Sigmoid colon (tissue), 7 donors: Measurements from ENCODE around the gene TRIM37. TPM values are rescaled to one million over a fixed set of nuclear protein-coding genes. Genes with fewer than 3 reads are reported as not detected.
A peak's percentile ranks its signal among the peaks of the same experiment; 100 is the strongest.
"Not testable (repeated sequence)": the region's sequence is repeated elsewhere in the genome, so short reads cannot be mapped to it uniquely, and the experiment has no call there.

Experiments used
- DNase-seq: peaks from one replicate; pipeline ENCODE4 v3.0.0-alpha.2; 2019
- H3K27ac ChIP-seq, 4 donors: fragments of 200-600 bp; sonication (generic); one replicate each; pipeline ENCODE4 v1.5.1; 2016 to 2019; ENCODE audit warnings: mild to moderate bottlenecking in 1 of 4
- H3K27me3 ChIP-seq, 3 donors: fragments of 200-600 bp; sonication (generic); one replicate each; pipeline ENCODE4 v1.5.1; 2019; ENCODE audit warnings: mild to moderate bottlenecking in 1 of 3
- H3K36me3 ChIP-seq, 4 donors: fragments of 200-600 bp; sonication (generic); one replicate each; pipeline ENCODE4 v1.5.1; 2016 to 2019
- H3K4me1 ChIP-seq, 4 donors: fragments of 200-600 bp; sonication (generic); one replicate each; pipeline ENCODE4 v1.5.1; 2017 to 2019
- H3K4me3 ChIP-seq, 4 donors: fragments of 200-600 bp; sonication (generic); one replicate each; pipeline ENCODE4 v1.5.1; 2017 to 2019; ENCODE audit warnings: mild to moderate bottlenecking in 2 of 4, moderate library complexity in 1 of 4
- H3K9me3 ChIP-seq, 4 donors: fragments of 200-600 bp in 3 of 4; sonication (generic) in 3 of 4; one replicate each; pipeline versions ENCODE4 v1.5.1 to v1.6.1; 2013 to 2019
- CTCF ChIP-seq, 4 experiments: fragments of 450-650 bp in 3 of 4; fragments of 200-600 bp in 1 of 4; IDR thresholded peaks; one replicate each; pipeline ENCODE4 v1.5.1; 2016 to 2019; ENCODE audit warnings: antibody characterized with exemption in 4 of 4, mild to moderate bottlenecking in 3 of 4, moderate library complexity in 2 of 4
- EP300 ChIP-seq, 4 donors: sonication (generic); formaldehyde crosslinking; IDR thresholded peaks; one replicate each; pipeline ENCODE4 v1.6.1; 2017; ENCODE audit warnings: antibody characterized with exemption in 4 of 4
- POLR2A ChIP-seq, 2 donors: fragments of 450-650 bp; IDR thresholded peaks; one replicate each; pipeline ENCODE4 v1.6.1; 2016; ENCODE audit warnings: antibody characterized with exemption in 2 of 2, mild to moderate bottlenecking in 2 of 2, moderate library complexity in 2 of 2
- POLR2AphosphoS5 ChIP-seq, 4 donors: sonication (generic); formaldehyde crosslinking; IDR thresholded peaks; one replicate each; pipeline ENCODE4 v1.6.1; 2017; ENCODE audit warnings: antibody characterized with exemption in 4 of 4
- WGBS, 2 donors: extraction: QIAGEN DNeasy Blood & Tissue Kit; methylation state at CpG; one replicate each; pipeline ENCODE4 v1.1.7; 2013; 5-methylcytosine and 5-hydroxymethylcytosine counted together
- intact Hi-C: fragments of 100-400 bp; cut with DNase I; formaldehyde crosslinking; loops from one replicate; pipeline ENCODE4 v1.15.1; 2023
- polyA plus RNA-seq, 3 donors: library from polyadenylated mRNA; stranded (reverse); fragments of 200-250 nt; gene quantifications; one replicate each; pipeline ENCODE4 v1.2.3, GENCODE V29; 2013
- total RNA-seq, 4 donors: library from RNA; depleted of rRNA; stranded (reverse); fragments of >200 nt; gene quantifications; one replicate each; pipeline ENCODE4 v1.1.0, GENCODE V29; 2016
- donor health status: healthy with polysubstance abuse.
- donor health status: Bipolar disorder and iron deficiency.
- donor health status: healthy.

TRIM37 gene
- total and polyA plus RNA-seq, 7 donors = 6.5 to 37.8 (median 20.2) TPM

GRCh38 chr17:59097876-59098275 is 8.8 kb downstream of the TRIM37 start:
- Histone ChIP-seq H3K36me3 (peaks cover 0 to 26% (median 0%) of the 10 kb centered on the region in 4 donors), H3K27me3 (no peaks in the 10 kb centered on the region), H3K9me3 (no peaks in the 10 kb centered on the region), H3K4me1 (peaks cover 0 to 15% (median 13%) of the 10 kb centered on the region in 4 donors), H3K4me3 (no peak overlapping the region), H3K27ac (no peak overlapping the region)
- TF ChIP-seq POLR2A (IDR thresholded peaks at IDR 0.05) = no peak
- TF ChIP-seq EP300 (IDR thresholded peaks at IDR 0.05) = no peak
- no peak for TF ChIP-seq POLR2AphosphoS5 (IDR thresholded peaks at IDR 0.05)
- TF ChIP-seq CTCF (IDR thresholded peaks at IDR 0.05) = no peak
- no peak for DNase-seq
- intact Hi-C loops = no loop called here

- TF ChIP-seq CTCF (IDR thresholded peaks at IDR 0.05) (no peak), EP300 (IDR thresholded peaks at IDR 0.05) (no peak), POLR2AphosphoS5 (IDR thresholded peaks at IDR 0.05) (no peak), POLR2A (IDR thresholded peaks at IDR 0.05) (no peak)
- H3K36me3 ChIP-seq = peaks cover 0 to 18% (median 0%) of the 10 kb centered on the region in 4 donors
- no peaks in the 10 kb centered on the region for H3K9me3 ChIP-seq
- WGBS, 2 donors = 79 to 88% methylated on average over 6 of the region's 6 CpGs
- intact Hi-C loops = no loop called here
- no peak overlapping the region for H3K4me3 ChIP-seq
- DNase-seq = no peak
- peaks cover 0 to 17% (median 16%) of the 10 kb centered on the region in 4 donors for H3K4me1 ChIP-seq
- no peaks in the 10 kb centered on the region for H3K27me3 ChIP-seq
- H3K27ac ChIP-seq = no peak overlapping the region
Observed at GRCh38 chr17:59094861-59095530, 11.7 kb downstream of the TRIM37 start.

- Histone ChIP-seq H3K27me3 (no peaks in the 10 kb centered on the region), H3K27ac (peak overlapping the region in 3 of 4 donors; percentile 17 to 52 (median 52)), H3K4me3 (peak overlapping the region in 1 of 4 donors; percentile 8), H3K36me3 (peaks cover 0 to 19% (median 4%) of the 10 kb centered on the region in 4 donors), H3K4me1 (peaks cover 0 to 17% (median 16%) of the 10 kb centered on the region in 4 donors), H3K9me3 (no peaks in the 10 kb centered on the region)
- intact Hi-C loops = no loop called here
- peak; percentile 63 for DNase-seq
- WGBS, 2 donors = 12 to 39% methylated on average over 8 of the region's 8 CpGs
- TF ChIP-seq POLR2A (IDR thresholded peaks at IDR 0.05) = no peak
- no peak for TF ChIP-seq EP300 (IDR thresholded peaks at IDR 0.05)
- no peak for TF ChIP-seq CTCF (IDR thresholded peaks at IDR 0.05)
- TF ChIP-seq POLR2AphosphoS5 (IDR thresholded peaks at IDR 0.05) = no peak
Observed at GRCh38 chr17:59093702-59094231, 12.9 kb downstream of the TRIM37 start.

- H3K4me3 ChIP-seq = peak overlapping the region in 1 of 4 donors; percentile 8
- 11 to 56% methylated on average over 4 of the region's 4 CpGs for WGBS, 2 donors
Observed at GRCh38 chr17:59093145-59093701, 13.5 kb downstream of the TRIM37 start.

GRCh38 chr17:59090593-59090992 is 16.1 kb downstream of the TRIM37 start:
- WGBS, 2 donors = 94 to 95% methylated on average over 12 of the region's 12 CpGs
- H3K36me3 ChIP-seq = peaks cover 0 to 33% (median 9%) of the 10 kb centered on the region in 4 donors
- H3K9me3 ChIP-seq, H3K4me3 ChIP-seq, intact Hi-C loops, DNase-seq, H3K27me3 ChIP-seq, H3K27ac ChIP-seq: not testable (repeated sequence)
- peaks cover 0 to 17% (median 16%) of the 10 kb centered on the region in 4 donors for H3K4me1 ChIP-seq

More at GRCh38 chr17:59093145-59093701, 13.5 kb downstream of the TRIM37 start:
- TF ChIP-seq CTCF (IDR thresholded peaks at IDR 0.05) = no peak
- no peak for TF ChIP-seq POLR2AphosphoS5 (IDR thresholded peaks at IDR 0.05)
- no peaks in the 10 kb centered on the region for H3K9me3 ChIP-seq
- peaks cover 0 to 25% (median 6%) of the 10 kb centered on the region in 4 donors for H3K36me3 ChIP-seq
- intact Hi-C loops = no loop called here
- H3K27ac ChIP-seq = peak overlapping the region in 3 of 4 donors; percentile 17 to 52 (median 52)
- H3K4me1 ChIP-seq = peaks cover 0 to 17% (median 16%) of the 10 kb centered on the region in 4 donors
- DNase-seq = no peak
- H3K27me3 ChIP-seq = no peaks in the 10 kb centered on the region
